K562 (cell line): Measurements from ENCODE around the gene FGR. TPM values are rescaled to one million over a fixed set of nuclear protein-coding genes. Genes with fewer than 3 reads are reported as not detected.
A peak's percentile ranks its signal among the peaks of the same experiment; 100 is the strongest.

ENCODE experiments used
- ATAC-seq: fragments of 200-7000 bp; cut with Tn5 transposase; 3 replicates; pipeline ENCODE4 v1.9.1; 2020; ENCODE audit warnings: moderate library complexity
- BruUV-seq: library from RNA; stranded (reverse); fragments of 400-500 nt; replicated peaks from 2 replicates; lab custom pipeline; 2021; lab: Mats Ljungman, UMichigan
- CTCF ChIA-PET: fragments of 300-600 bp; formaldehyde crosslinking; extraction: SDS; loops from one replicate; lab custom pipeline; 2021; ENCODE audit warnings: low intra/inter-chr PET ratio; lab: Yijun Ruan, JAX
- POLR2A ChIA-PET: fragments of 300-600, 350-650 bp; sonication (Branson Sonifier 250); formaldehyde crosslinking; extraction: SDS; loops from one replicate; lab custom pipeline; 2021; ENCODE audit warnings: antibody characterized with exemption, inconsistent platforms; lab: Yijun Ruan, JAX
- DNase-seq, 4 experiments: peaks; one replicate each; pipeline versions ENCODE4 v3.0.0 to v3.0.0-alpha.2; 2011 to 2018; ENCODE audit warnings: low spot score in 3 of 4, mixed read lengths in 3 of 4; ENCODE audit errors: extremely low read depth in 1 of 4
- FAIRE-seq: peaks from 2 replicates; lab custom pipeline; 2011; peaks lifted over from hg19 to GRCh38; lab: Jason Lieb, UNC
- H2AFZ ChIP-seq: 2 replicates; pipeline ENCODE4 v1.6.0; 2011; ENCODE audit warnings: low read depth, low read length, control low read depth, inconsistent platforms
- H3K27ac ChIP-seq: fragments of 200-600 bp; 3 replicates; pipeline ENCODE4 v1.8.0; 2011; ENCODE audit warnings: low read depth, mild to moderate bottlenecking, control low read depth, inconsistent platforms, low read length, moderate library complexity, mixed read lengths; ENCODE audit errors: extremely low read depth
- H3K27me3 ChIP-seq, 2 experiments: fragments of 300-600 bp in 1 of 2; 2 replicates in 1 of 2; 3 replicates in 1 of 2; pipeline versions ENCODE4 v1.6.0 to v1.8.0; 2011; ENCODE audit warnings: inconsistent platforms in 2 of 2, low read length in 2 of 2, mild to moderate bottlenecking in 1 of 2, mixed read lengths in 1 of 2, moderate library complexity in 1 of 2; ENCODE audit not compliant: control insufficient read depth in 2 of 2, insufficient read depth in 2 of 2
- H3K36me3 ChIP-seq: fragments of 300-600 bp; 3 replicates; pipeline ENCODE4 v1.8.0; 2011; ENCODE audit warnings: mild to moderate bottlenecking, low read length, inconsistent platforms; ENCODE audit not compliant: control insufficient read depth, insufficient read depth
- H3K4me1 ChIP-seq, 2 experiments: fragments of 200-600 bp in 1 of 2; replicated peaks in 1 of 2; 2 replicates in 1 of 2; 3 replicates in 1 of 2; pipeline versions ENCODE4 v1.5.1 to v1.8.0; 2011; ENCODE audit warnings: inconsistent platforms in 2 of 2, low read length in 2 of 2, mild to moderate bottlenecking in 1 of 2, mixed read lengths in 1 of 2, moderate library complexity in 1 of 2; ENCODE audit not compliant: control insufficient read depth in 2 of 2, insufficient read depth in 2 of 2
- H3K4me2 ChIP-seq: 2 replicates; pipeline ENCODE4 v1.6.1; 2011; ENCODE audit warnings: low read length, control low read depth, inconsistent platforms, mixed read lengths; ENCODE audit not compliant: insufficient read depth
- H3K4me3 ChIP-seq: fragments of 200-600 bp; sonication (generic), shearing (Covaris generic); 2 replicates; pipeline ENCODE4 v1.5.1; 2016; ENCODE audit warnings: control low read depth, inconsistent platforms
- H3K79me2 ChIP-seq: fragments of 200-600 bp; 3 replicates; pipeline ENCODE4 v1.8.0; 2011; ENCODE audit warnings: low read length, inconsistent platforms; ENCODE audit not compliant: control insufficient read depth, insufficient read depth
- H3K9ac ChIP-seq, 2 experiments: 2 replicates each; pipeline versions ENCODE4 v1.6.0 to v1.6.1; 2011; ENCODE audit warnings: low read depth in 2 of 2, low read length in 2 of 2, control low read depth in 1 of 2, inconsistent platforms in 1 of 2, mild to moderate bottlenecking in 1 of 2, mixed read lengths in 1 of 2; ENCODE audit not compliant: insufficient read depth in 1 of 2
- H3K9me1 ChIP-seq: one replicate; pipeline ENCODE4 v1.6.0; 2011; ENCODE audit warnings: inconsistent platforms, mild to moderate bottlenecking, low read length, moderate library complexity; ENCODE audit not compliant: control insufficient read depth, insufficient read depth
- H3K9me3 ChIP-seq: replicated peaks from 2 replicates; pipeline ENCODE4 v1.5.1; 2011; ENCODE audit warnings: low read depth, low read length, inconsistent platforms; ENCODE audit not compliant: control insufficient read depth, insufficient read depth
- H4K20me1 ChIP-seq: replicated peaks from 2 replicates; pipeline ENCODE4 v1.6.1; 2011; ENCODE audit warnings: low read length, inconsistent platforms, mixed read lengths; ENCODE audit not compliant: control insufficient read depth, insufficient read depth
- HMGN3 ChIP-seq: IDR thresholded peaks from 2 replicates; pipeline ENCODE4 v1.6.1; 2011; ENCODE audit warnings: borderline replicate concordance, low read depth, mild to moderate bottlenecking, mixed read lengths, low read length; ENCODE audit not compliant: insufficient read length; ENCODE audit errors: extremely low read depth
- RFX5 ChIP-seq: IDR thresholded peaks from 2 replicates; pipeline ENCODE4 v1.6.1; 2011; ENCODE audit warnings: low read depth, mild to moderate bottlenecking, improper control_type of control experiment, low read length
- ZC3H4 ChIP-seq: sonication (generic); formaldehyde crosslinking; IDR thresholded peaks from 2 replicates; pipeline ENCODE4 v1.9.0; 2021; ENCODE audit warnings: missing genetic modification reagents, borderline replicate concordance
- WGBS: fragments of 100-300 bp; shearing (Covaris generic); methylation state at CpG from one replicate; pipeline ENCODE4 v1.1.6; 2016; ENCODE audit warnings: low coverage, mixed read lengths; ENCODE audit not compliant: insufficient coverage; ENCODE audit errors: missing lambda C conversion rate; 5-methylcytosine and 5-hydroxymethylcytosine counted together
- in situ Hi-C: fragments of 300-500 bp; cut with MboI; formaldehyde crosslinking; loops from 4 replicates; pipeline ENCODE4 v1.15.0; 2018; ENCODE audit warnings: inconsistent platforms, mixed read lengths
- intact Hi-C: fragments of 100-400 bp; cut with micrococcal nuclease; formaldehyde crosslinking; loops from 2 replicates; pipeline ENCODE4 v1.14.2; 2022
- polyA plus RNA-seq, 8 experiments: library from polyadenylated mRNA; depleted of rRNA in 4 of 8; stranded (reverse) in 5 of 8; unstranded in 3 of 8; fragments of >200 nt; fragmentation: Nextera tagmentation in 2 of 8; fragmentation: Illumina TruSeq in 1 of 8; extraction: Ambion mirVana in 2 of 8; extraction: Trizol in 1 of 8; gene quantifications; 2 replicates each; pipeline versions ENCODE4 v1.2.1 to v1.2.3, GENCODE V29; 2011 to 2014; ENCODE audit warnings: inconsistent platforms in 1 of 8, missing spikeins in 1 of 8
- total RNA-seq, 7 experiments: library from RNA; depleted of rRNA in 6 of 7; stranded (reverse); fragments of >200 nt in 6 of 7; fragmentation: Illumina TruSeq in 2 of 7; extraction: Trizol in 2 of 7; gene quantifications; 2 replicates each; pipeline versions ENCODE4 v1.2.1 to v1.2.3, GENCODE V29; 2011 to 2021; ENCODE audit warnings: low replicate concordance in 1 of 7

FGR gene
- total and polyA plus RNA-seq, 9 of the 15 experiments (the other 6 are each of a cell fraction or from before 2014, with no cell fraction given), result 0.04 to 0.11 TPM; not detected in 7

- ChIA-PET CTCF (no interaction called here), POLR2A (interaction anchor here (0.6 to 4.5 kb wide), 3 partner anchors 10 to 68 kb away, joined by 3 to 28 read pairs (median 4); no protein-coding TSS in a partner anchor)
- 70% methylated on average over 5 of the region's 5 CpGs for WGBS
- FAIRE-seq (no peak), ATAC-seq (peak; percentile 16; the same call in 1 of the 3 replicates), DNase-seq (peak in 1 of 4 experiments; percentile 55)
- H4K20me1 ChIP-seq, result peaks cover 39% of the 10 kb centered on the region
- H3K9me3 ChIP-seq, result no peaks in the 10 kb centered on the region
- peak overlapping the region in 1 of 2 experiments; percentile 80; a peak in 1 of 4 replicates for H3K9ac ChIP-seq
- no peaks in the 10 kb centered on the region for H3K27me3 ChIP-seq
- H3K9me1 ChIP-seq, result peaks cover 10% of the 10 kb centered on the region
- no TSS peak for BruUV-seq
- no peak overlapping the region for H2AFZ ChIP-seq
- peaks cover 45% of the 10 kb centered on the region; the same call in 2 of the 3 replicates for H3K36me3 ChIP-seq
- in situ Hi-C loops (no loop called here), intact Hi-C loops (no loop called here)
- H3K4me3 ChIP-seq, result no peak overlapping the region
- TF ChIP-seq ZC3H4 (CRISPR knock-in tag), result no peak
- TF ChIP-seq HMGN3, result no peak
- TF ChIP-seq RFX5, result peak; percentile 84
- no peak overlapping the region for H3K4me2 ChIP-seq
- H3K27ac ChIP-seq, result no peak overlapping the region
- H3K79me2 ChIP-seq, result peaks cover 69% of the 10 kb centered on the region
- peaks cover 11 to 58% of the 10 kb centered on the region in 2 experiments; a peak in 4 of 5 replicates for H3K4me1 ChIP-seq
These were observed 44.0 kb downstream of the FGR start for GRCh38 chr1:27590917-27591508.
